Left ventricle myocardium superior (tissue), 1 donor: ENCODE measurements around the gene PLXNB2. TPM values are rescaled to one million over a fixed set of nuclear protein-coding genes. Genes with fewer than 3 reads are reported as not detected.
"Not testable (repeated sequence)": the region's sequence is repeated elsewhere in the genome, so short reads cannot be mapped to it uniquely, and the experiment has no call there.

Source experiments
- ATAC-seq: fragments of 200-7000 bp; cut with Tn5 transposase; one replicate; pipeline ENCODE4 v1.9.1; 2020; ENCODE audit warnings: mild to moderate bottlenecking, moderate library complexity
- DNase-seq: peaks from one replicate; pipeline ENCODE4 v3.0.0-alpha.2; 2020
- intact Hi-C: fragments of 100-400 bp; cut with micrococcal nuclease; formaldehyde crosslinking; loops from one replicate; pipeline ENCODE4 v1.11.0; 2022
- total RNA-seq: library from RNA; stranded (reverse); fragmentation: NEBNext Ultra II Directional; extraction: Animal tissue kit (Norgen Biotek cat#: 25700); gene quantifications from one replicate; pipeline ENCODE4 v1.2.1, GENCODE V29; 2021
- donor health status: DM: no; HTN: yes; CAD: no; lungs with severe emphysema.

PLXNB2 gene
- total RNA-seq, 1 donor from 2014 or later = 81.7 TPM

DNA sequence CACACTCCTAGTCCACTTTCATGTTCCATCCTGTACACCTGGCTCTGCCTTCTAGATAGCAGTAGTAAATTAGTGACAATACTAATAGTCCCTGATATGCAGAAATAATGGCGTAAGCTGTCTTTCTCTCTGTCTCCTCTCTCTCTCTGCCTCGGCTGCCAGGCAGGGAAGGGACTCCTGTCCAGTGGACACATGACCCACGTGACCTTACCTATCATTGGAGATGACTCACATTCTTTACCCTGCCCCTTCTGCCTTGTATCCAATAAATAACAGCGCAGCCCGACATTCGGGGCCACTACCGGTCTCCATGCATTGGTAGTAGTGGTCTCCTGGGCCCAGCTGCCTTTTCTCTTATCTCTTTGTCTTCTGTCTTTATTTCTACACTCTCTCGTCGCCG lies 33.7 kb downstream of the PLXNB2 start:
- intact Hi-C loops = loop anchor here (10.0 kb wide), 1 partner anchor 51 kb away; the partner anchor contains the start of gene DENND6B
- not testable (repeated sequence) for DNase-seq, ATAC-seq

DNA sequence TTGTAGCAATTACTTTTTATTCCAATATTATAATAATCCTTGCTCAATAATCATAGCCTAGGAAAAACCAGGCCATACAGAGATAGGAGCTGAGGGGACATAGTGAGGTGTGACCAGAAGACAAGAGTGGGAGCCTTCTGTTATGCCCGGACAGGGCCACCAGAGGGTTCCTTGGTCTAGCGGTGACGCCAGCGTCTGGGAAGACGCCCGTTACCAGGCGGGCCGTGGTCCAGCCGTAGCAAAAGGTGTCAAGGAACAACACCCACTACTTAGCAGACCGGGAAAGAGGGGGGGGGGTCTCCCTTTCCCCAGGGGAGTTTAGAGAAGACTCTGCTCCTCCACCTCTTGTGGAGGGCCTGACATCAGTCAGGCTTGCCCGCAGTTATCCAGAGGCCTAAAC lies 34.1 kb downstream of the PLXNB2 start:
- ATAC-seq, DNase-seq: not testable (repeated sequence)
- intact Hi-C loops = loop anchor here (10.0 kb wide), 1 partner anchor 51 kb away; the partner anchor contains the start of gene DENND6B

GRCh38 chr22:50272044-50272802 lies 35.2 kb downstream of the PLXNB2 start:
- ATAC-seq = no peak
- DNase-seq = no peak
- intact Hi-C loops = loop anchor here (10.0 kb wide), 1 partner anchor 53 kb away; the partner anchor contains the start of gene DENND6B

DNA sequence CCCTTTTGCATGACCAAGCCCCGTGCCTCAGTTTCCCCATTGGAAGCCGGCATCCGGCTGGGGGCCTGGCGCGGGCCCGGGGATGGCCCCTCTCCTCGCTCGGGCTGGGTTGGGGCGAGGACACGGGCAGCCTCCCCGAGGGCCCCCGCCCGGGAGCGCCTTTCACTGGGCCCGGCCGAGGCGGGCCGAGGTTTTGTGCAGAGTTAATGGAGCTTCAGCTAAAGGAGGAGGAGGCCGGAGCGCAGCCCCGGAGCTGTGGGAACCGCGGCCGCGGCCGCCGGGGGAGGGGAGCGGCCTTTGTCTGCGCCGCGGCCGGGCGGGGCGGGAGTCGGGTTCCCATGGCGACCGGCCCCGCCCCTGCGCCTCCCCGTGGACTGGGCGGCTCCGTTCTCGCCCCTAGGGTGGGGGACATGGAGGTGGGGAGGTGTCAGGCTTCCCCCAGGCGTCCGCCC lies 35.9 kb downstream of the PLXNB2 start:
- intact Hi-C loops = loop anchor here (10.0 kb wide), 1 partner anchor 53 kb away; the partner anchor contains the start of gene DENND6B
- DNase-seq (peak; percentile 83), ATAC-seq (peak; percentile 33)

DNA sequence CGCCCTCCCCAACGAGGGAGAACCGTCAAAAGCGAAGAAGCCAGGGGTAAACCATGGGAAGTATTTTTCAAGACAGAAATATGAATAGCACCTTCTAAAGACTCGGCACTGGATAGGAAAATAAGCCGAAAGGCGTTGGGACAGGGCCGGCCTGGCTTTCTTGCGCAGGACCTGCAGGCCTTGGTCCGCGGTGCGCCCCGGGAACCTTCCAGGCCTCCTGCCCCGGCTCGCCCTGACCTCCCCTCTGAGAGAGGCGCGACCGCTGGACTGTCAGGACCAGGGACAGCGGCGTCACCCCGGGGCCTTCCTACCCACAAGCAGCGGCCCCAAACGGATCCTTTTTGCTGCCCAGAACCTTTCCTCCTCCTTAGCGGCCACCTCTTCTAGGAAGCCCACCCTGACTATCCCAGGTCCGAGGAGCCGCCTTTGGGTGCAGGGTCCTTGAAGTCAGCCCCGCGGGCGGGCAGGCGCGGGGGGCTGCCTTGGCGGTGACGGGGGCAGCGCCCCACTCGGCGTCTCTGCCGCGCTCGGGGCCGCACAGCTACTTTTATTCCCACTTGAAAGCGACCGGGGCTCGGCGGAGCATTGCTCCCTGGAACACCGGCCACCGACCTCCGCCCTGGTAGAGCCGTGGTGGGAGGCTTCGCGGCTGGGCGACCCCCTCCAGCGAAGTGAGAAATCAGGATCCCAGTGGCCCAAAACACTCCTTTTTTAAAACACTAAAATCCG lies 36.6 kb downstream of the PLXNB2 start:
- intact Hi-C loops = loop anchor here (10.0 kb wide), 1 partner anchor 54 kb away; the partner anchor contains the start of gene DENND6B
- DNase-seq (peak; percentile 83), ATAC-seq (peak; percentile 65)

DNA sequence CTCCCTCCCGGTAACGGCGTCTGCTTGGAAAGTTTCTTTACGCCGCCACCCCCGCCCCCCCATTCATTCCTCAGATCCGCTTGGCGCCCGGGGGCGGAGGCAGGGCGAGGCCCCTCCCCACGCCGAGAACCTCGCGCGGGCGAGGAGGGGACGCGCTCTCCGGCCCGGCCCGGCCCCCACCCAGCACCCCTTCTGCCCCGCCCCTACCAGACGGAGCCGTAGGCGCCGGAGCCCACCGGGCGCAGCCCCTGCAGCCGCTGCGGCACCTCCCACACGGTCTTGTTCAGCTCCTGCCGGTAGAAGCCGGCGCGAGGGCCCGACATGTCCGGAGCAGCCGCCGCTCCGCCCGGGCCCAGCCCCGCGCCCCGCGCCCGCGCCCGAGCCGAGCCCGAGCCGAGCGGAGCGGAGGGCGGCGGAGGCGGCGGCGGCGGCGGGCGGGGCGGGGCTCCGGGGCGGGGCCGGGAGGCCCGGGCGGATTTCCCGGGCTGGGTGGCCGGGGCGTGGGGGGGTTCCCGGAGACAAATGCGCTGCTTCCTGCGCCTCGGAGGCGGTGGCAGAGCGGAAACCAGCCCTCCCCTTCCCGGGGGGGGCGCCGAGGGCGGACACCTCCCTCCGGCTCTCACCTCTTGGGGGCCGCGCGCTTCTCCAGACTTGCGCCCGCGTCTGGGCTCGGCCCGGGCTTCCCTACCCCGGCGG lies 37.3 kb downstream of the PLXNB2 start, which contains the start of gene MAPK11:
MAPK11 (minus strand) TSS at position 411 of the 696 bp plus-strand sequence; CDS start at position 323, 88 bp downstream.
- DNase-seq (peak; percentile 74), ATAC-seq (peak; percentile 42)
- intact Hi-C loops = loop anchor here (10.0 kb wide), 1 partner anchor 55 kb away; the partner anchor contains the start of gene DENND6B

GRCh38 chr22:50269573-50269969 lies 37.9 kb downstream of the PLXNB2 start:
- intact Hi-C loops = no loop called here
- DNase-seq = no peak
- no peak for ATAC-seq

GRCh38 chr22:50268655-50269113 lies 38.8 kb downstream of the PLXNB2 start:
- no peak for ATAC-seq
- DNase-seq = no peak
- intact Hi-C loops = no loop called here

DNA sequence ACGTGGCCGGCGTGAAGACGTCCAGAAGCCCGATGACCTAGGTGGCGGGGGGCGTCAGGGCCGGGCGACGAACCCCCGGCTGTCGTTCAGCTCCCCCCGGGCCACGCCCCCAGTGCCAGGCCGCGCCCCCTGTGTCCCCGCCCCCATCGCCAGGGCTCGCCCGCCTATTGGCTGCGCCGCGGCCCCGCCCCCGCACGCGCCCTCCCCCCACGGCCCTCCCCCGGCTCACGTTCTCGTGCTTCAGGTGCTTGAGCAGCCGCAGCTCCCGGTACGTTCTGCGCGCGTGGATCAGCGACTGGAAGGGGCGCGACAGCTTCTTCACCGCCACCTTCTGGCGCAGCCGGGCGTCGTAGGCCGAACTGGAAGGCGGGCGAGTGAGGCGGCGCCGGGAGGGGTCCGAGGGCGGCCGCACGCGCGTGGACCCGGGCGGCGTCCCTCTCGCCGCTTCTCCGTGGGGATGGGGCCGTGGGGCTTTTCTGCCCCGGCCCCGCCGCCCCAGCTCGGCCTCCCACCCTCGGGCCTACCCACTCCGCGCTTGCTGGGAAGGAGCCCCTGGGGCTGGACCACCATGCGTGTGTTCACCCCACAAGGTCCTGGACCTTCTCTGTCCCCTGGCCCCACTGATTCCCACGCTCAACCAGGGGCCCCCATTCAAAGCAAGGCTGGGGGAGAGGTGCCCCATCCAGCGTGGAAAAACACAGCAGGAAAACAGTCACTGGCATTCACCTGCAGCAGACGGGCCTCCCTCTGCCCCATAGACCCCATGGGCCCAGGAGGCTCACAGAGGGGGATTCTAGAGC lies 39.7 kb downstream of the PLXNB2 start:
- intact Hi-C loops = no loop called here
- ATAC-seq (peak; percentile 74), DNase-seq (peak; percentile 82)

DNA sequence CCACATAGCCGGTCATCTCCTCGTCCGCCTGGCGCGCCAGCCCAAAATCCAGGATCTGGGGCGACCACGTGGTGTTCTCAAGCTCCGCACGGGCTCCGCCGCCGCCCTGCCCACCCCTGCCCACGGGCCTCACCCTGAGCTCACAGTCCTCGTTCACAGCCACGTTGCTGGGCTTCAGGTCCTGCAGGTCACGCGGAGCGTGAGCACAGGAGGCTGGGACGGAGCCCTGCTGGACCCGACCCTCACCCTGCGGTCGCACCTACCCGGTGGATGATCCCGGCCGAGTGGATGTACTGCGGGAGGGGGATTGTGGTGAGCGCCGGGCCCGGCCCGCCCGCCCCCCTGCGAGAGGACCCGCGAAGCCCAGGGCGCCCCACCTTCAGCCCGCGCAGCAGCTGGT lies 40.5 kb downstream of the PLXNB2 start:
- intact Hi-C loops = no loop called here
- no peak for ATAC-seq
- DNase-seq = no peak

GRCh38 chr22:50264946-50265669 lies 42.3 kb downstream of the PLXNB2 start:
- DNase-seq = no peak
- intact Hi-C loops = no loop called here
- ATAC-seq = no peak

DNA sequence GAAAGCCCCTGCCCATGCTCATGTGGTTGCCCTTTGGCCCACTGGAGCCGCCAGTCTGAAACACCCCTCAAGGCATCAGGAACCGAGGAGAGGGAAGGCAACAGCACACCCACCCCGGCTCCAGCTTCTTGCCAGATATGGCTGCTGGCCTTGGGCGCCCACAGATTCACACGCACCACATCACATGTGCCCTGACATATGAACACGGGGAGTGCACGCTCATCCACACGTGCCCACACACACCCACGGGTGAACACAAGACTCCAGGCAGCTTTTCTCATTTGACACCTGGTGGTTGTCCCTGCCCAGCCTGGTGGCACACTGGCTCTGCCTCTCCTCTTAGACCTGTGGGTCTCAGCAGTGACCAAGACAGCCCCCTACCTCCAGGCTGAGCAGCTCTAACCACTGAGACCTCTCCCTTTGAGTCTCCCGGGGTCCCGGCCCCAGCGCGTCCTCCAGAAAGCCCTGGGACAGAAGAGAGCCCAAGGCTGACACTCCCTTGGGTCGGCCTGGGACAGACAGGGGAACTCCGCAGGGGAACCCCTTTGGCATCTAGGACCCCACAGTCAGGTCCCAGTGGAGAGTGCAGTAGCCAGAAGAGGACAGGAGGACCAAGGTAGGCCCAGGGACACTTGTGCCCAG lies 43.2 kb downstream of the PLXNB2 start:
- DNase-seq = no peak
- intact Hi-C loops = no loop called here
- ATAC-seq = no peak

DNA sequence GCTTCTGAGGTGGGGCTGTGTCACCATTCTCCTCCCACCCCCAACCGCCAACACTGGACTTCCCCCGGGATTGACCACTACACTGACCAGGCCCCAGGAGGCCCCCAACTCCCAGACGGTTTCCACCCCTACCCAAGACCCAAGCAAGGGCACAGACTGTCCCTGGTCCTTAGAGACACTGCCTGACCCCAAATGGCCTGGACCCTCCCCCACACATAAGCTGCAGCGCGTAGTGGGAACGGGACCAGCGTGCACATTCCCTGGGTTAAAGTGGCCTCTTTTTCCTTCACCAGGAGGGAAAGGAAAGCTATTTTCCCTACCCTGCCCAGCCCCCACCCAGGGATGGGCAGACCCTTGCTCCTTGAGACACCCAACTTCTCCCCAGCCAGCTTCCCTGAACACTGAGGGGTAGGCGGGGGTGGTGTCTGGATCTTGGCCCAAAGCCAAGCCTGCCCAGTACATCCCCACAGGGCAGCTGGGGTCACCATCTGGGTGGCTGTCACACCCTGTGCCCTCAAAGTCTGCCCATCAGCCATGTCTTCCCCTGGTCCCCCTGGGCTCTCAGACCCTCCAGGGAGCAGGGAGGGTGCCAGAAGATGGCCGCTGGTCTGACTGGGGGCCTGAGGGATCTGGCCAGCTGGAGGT lies 44.4 kb downstream of the PLXNB2 start:
- ATAC-seq (no peak), DNase-seq (no peak)
- intact Hi-C loops = no loop called here

GRCh38 chr22:50262460-50262911 lies 45.0 kb downstream of the PLXNB2 start:
- ATAC-seq (no peak), DNase-seq (no peak)
- intact Hi-C loops = no loop called here

- intact Hi-C loops = no loop called here
- peak; percentile 60 for DNase-seq
- ATAC-seq = peak; percentile 42
Observed at GRCh38 chr22:50261615-50262459, 45.6 kb downstream of the PLXNB2 start, which contains the start of gene MAPK12. TSS of gene MAPK12 (minus strand) at chr22:50261683. CDS start at chr22:50261509, 174 bp downstream.
